Testis (tissue), 3 donors: ENCODE measurements around the gene RGS17. TPM values are rescaled to one million over a fixed set of nuclear protein-coding genes. Genes with fewer than 3 reads are reported as not detected.

Experiments
- DNase-seq: peaks from one replicate; pipeline ENCODE4 v3.0.0-alpha.2; 2019
- H3K27ac ChIP-seq, 2 donors: fragments of 200-600 bp; sonication (generic); one replicate each; pipeline ENCODE4 v1.5.1; 2019
- H3K27me3 ChIP-seq: fragments of 200-600 bp; sonication (generic); one replicate; pipeline ENCODE4 v1.5.1; 2019
- H3K36me3 ChIP-seq: fragments of 200-600 bp; sonication (generic); one replicate; pipeline ENCODE4 v1.5.1; 2017; ENCODE audit warnings: low read depth; ENCODE audit errors: missing control alignments
- H3K4me1 ChIP-seq: fragments of 200-600 bp; sonication (generic); one replicate; pipeline ENCODE4 v1.5.1; 2019
- H3K4me3 ChIP-seq, 2 donors: fragments of 200-600 bp; sonication (generic); one replicate each; pipeline ENCODE4 v1.5.1; 2017 to 2019
- H3K9me3 ChIP-seq: fragments of 200-600 bp; sonication (generic); one replicate; pipeline ENCODE4 v1.5.1; 2017
- POLR2A ChIP-seq: fragments of 450-650 bp; IDR thresholded peaks from one replicate; pipeline ENCODE4 v1.6.1; 2017; ENCODE audit warnings: antibody characterized with exemption, mild to moderate bottlenecking, moderate library complexity
- WGBS, 2 donors: methylation state at CpG; one replicate each; pipeline ENCODE4 v1.1.5; 2018; 5-methylcytosine and 5-hydroxymethylcytosine counted together
- intact Hi-C: fragments of 100-400 bp; cut with DNase I; formaldehyde crosslinking; loops from one replicate; pipeline ENCODE4 v1.15.1; 2023; ENCODE audit warnings: low total_unique reads
- polyA plus RNA-seq: library from polyadenylated mRNA; stranded (reverse); fragments of 350-450 nt; fragmentation: Illumina TruSeq; extraction: RNeasy Lipid Tissue Mini Kit (QIAGEN cat#74804); gene quantifications from one replicate; pipeline ENCODE4 v1.2.3, GENCODE V29; 2014; ENCODE audit warnings: low read depth, low replicate concordance; ENCODE audit not compliant: insufficient read depth
- total RNA-seq, 2 donors: library from RNA; depleted of rRNA; stranded (reverse); fragments of >200 nt; gene quantifications; one replicate each; pipeline ENCODE4 v1.2.3, GENCODE V29; 2016
- TF ChIP-seq, protein P1 (sequence below), 3 experiments: fragments of 450-650 bp in 2 of 3; fragments of 200-600 bp in 1 of 3; sonication (generic) in 1 of 3; IDR thresholded peaks; one replicate each; pipeline ENCODE4 v1.5.1; 2016 to 2019; ENCODE audit warnings: antibody characterized with exemption in 3 of 3, mild to moderate bottlenecking in 2 of 3, moderate library complexity in 1 of 3

The RGS17 gene
- total and polyA plus RNA-seq, 3 donors from 2014 or later = 0.65 to 4.5 (median 3.1) TPM

DNA sequence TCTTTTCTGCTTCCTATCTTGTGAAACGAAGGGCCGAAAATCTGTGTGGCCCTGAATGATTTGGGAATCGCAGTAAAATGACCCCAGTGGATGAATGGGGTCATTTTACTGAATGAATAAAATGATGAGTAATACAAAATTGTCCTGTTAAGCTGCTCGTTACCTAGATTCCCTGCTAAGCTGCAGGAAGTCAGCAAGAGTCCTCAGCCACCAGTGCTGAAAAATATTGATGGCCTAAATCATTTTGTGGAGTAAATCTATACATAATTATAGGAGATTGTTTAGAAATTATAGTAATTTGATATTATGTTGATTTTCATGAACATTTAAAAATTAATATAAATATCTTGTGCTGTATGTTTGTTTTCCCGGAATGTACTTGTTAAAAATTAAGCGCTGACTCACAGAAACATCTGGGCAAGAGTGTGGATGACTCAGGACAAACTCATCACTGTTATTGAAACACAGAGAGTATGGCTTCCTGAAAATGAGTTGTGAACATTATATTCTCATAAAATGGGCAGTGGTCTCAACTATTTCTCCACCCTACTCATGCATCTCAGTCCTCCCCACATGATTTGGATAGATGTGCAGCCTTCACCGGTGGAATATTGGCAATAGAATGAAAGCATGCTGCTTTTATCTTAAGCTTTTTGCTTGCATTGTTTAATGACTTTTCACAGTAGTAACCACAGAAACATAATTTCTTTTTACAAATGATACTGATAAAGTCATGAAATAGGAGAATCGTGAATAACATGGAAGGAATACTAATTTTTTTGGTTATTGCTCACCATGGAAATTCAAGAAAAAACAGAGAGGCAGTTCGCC lies 36.2 kb upstream of the RGS17 start:
- Histone ChIP-seq H3K27me3 (no peaks in the 10 kb centered on the region), H3K4me1 (no peaks in the 10 kb centered on the region), H3K9me3 (no peaks in the 10 kb centered on the region), H3K36me3 (no peaks in the 10 kb centered on the region), H3K27ac (no peak overlapping the region), H3K4me3 (no peak overlapping the region)
- intact Hi-C loops = no loop called here
- no peak for DNase-seq
- WGBS, 2 donors = 64 to 69% methylated on average over 9 of the region's 9 CpGs
- TF ChIP-seq, protein P1, sequence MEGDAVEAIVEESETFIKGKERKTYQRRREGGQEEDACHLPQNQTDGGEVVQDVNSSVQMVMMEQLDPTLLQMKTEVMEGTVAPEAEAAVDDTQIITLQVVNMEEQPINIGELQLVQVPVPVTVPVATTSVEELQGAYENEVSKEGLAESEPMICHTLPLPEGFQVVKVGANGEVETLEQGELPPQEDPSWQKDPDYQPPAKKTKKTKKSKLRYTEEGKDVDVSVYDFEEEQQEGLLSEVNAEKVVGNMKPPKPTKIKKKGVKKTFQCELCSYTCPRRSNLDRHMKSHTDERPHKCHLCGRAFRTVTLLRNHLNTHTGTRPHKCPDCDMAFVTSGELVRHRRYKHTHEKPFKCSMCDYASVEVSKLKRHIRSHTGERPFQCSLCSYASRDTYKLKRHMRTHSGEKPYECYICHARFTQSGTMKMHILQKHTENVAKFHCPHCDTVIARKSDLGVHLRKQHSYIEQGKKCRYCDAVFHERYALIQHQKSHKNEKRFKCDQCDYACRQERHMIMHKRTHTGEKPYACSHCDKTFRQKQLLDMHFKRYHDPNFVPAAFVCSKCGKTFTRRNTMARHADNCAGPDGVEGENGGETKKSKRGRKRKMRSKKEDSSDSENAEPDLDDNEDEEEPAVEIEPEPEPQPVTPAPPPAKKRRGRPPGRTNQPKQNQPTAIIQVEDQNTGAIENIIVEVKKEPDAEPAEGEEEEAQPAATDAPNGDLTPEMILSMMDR (IDR thresholded peaks at IDR 0.05) = no peak

DNA sequence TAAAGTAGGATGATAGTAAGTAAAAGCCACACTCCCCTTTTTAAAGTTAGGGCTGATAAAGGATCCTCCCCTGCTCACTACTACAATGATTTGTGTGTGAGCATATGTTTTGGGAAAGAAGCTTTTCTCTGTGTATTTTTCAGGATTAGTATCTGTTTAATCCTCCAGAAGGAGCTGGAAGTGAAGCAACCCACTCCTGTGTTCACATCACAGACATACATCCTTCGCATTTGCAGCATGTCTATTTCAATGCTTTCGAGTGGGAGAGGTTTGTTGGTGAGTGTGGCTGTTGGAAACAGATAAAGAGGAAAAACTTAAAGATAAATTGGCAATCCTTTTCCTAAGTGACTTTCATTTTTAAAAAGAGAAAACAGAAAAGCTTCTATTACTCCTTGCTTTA lies 31.6 kb upstream of the RGS17 start:
- Histone ChIP-seq H3K36me3 (no peaks in the 10 kb centered on the region), H3K4me3 (no peak overlapping the region), H3K4me1 (no peaks in the 10 kb centered on the region), H3K27me3 (no peaks in the 10 kb centered on the region), H3K9me3 (no peaks in the 10 kb centered on the region), H3K27ac (no peak overlapping the region)
- WGBS, 2 donors = 38 to 70% methylated on average over 2 of the region's 2 CpGs
- intact Hi-C loops = no loop called here
- no peak for DNase-seq
- TF ChIP-seq, protein P1 (IDR thresholded peaks at IDR 0.05) = no peak
- TF ChIP-seq POLR2A = no peak

DNA sequence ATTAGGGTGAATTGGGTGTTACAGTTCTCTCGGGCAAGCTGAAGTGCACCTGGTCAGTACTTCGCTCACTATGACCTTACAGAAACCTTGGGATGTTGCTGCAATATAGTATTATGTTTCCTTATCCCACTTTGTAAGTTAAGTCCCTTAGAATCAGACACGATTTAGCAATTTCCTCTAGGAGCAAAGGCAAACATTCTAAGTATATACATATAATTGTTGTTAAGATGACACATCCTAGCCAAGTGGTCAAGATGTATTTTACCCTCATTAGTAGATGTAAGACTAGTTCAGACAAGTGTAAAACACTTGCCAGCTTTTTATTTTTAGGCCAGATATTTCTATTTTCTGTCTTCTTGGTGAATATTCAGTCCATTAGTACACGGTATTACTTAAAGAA lies 31.1 kb upstream of the RGS17 start:
- Histone ChIP-seq H3K27ac (no peak overlapping the region), H3K4me3 (no peak overlapping the region), H3K36me3 (no peaks in the 10 kb centered on the region), H3K9me3 (no peaks in the 10 kb centered on the region), H3K4me1 (no peaks in the 10 kb centered on the region), H3K27me3 (no peaks in the 10 kb centered on the region)
- DNase-seq = no peak
- TF ChIP-seq POLR2A = no peak
- TF ChIP-seq, protein P1 (IDR thresholded peaks at IDR 0.05) = no peak
- intact Hi-C loops = no loop called here
- 63 to 72% methylated on average over 4 of the region's 4 CpGs for WGBS, 2 donors

DNA sequence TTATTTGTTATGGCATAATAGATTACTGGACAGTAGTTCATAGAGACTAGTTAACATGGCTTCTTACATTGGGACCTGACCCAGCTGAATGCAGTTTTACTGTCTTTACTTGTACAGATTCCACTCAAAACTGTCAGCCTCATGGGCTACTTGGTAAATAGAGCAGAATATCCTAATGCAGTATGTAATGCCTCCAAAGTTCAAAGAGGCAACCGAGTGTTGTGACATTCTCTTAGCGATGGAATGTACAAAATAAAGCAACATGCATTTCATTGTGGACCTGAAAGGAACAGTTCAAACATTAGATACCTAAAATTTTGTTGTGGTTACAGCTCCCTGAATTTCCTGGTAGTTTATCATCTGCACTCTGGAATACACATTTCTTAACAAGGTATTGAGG lies 29.1 kb upstream of the RGS17 start:
- intact Hi-C loops = no loop called here
- WGBS, 2 donors = 92 to 96% methylated on average over 2 of the region's 2 CpGs
- H3K9me3 ChIP-seq = no peaks in the 10 kb centered on the region
- H3K4me3 ChIP-seq = no peak overlapping the region
- no peaks in the 10 kb centered on the region for H3K36me3 ChIP-seq
- no peak overlapping the region for H3K27ac ChIP-seq
- no peak for DNase-seq
- no peaks in the 10 kb centered on the region for H3K4me1 ChIP-seq
- TF ChIP-seq, protein P1 (IDR thresholded peaks at IDR 0.05) = no peak
- no peak for TF ChIP-seq POLR2A
- H3K27me3 ChIP-seq = no peaks in the 10 kb centered on the region
